T47D (cell line): ENCODE results near the gene UGDH.
A peak's percentile ranks its signal among the peaks of the same experiment; 100 is the strongest.
"Not testable (repeated sequence)": the region's sequence is repeated elsewhere in the genome, so short reads cannot be mapped to it uniquely, and the experiment has no call there.

ENCODE experiments used
- DNase-seq, 2 experiments: peaks; one replicate each; pipeline versions ENCODE4 v3.0.0 to v3.0.0-alpha.2; 2011 to 2012; ENCODE audit warnings: low read depth in 1 of 2, low spot score in 1 of 2
- JUND ChIP-seq: IDR thresholded peaks from 2 replicates; pipeline ENCODE4 v1.6.1; 2012; ENCODE audit warnings: low read depth
- in situ Hi-C: cut with HindIII; loops from 2 replicates; pipeline ENCODE4 v1.10.0; 2016; ENCODE audit warnings: low sequenced_read_pairs, low pct_unique_long_range_greater_than_20kb

UGDH gene

DNA sequence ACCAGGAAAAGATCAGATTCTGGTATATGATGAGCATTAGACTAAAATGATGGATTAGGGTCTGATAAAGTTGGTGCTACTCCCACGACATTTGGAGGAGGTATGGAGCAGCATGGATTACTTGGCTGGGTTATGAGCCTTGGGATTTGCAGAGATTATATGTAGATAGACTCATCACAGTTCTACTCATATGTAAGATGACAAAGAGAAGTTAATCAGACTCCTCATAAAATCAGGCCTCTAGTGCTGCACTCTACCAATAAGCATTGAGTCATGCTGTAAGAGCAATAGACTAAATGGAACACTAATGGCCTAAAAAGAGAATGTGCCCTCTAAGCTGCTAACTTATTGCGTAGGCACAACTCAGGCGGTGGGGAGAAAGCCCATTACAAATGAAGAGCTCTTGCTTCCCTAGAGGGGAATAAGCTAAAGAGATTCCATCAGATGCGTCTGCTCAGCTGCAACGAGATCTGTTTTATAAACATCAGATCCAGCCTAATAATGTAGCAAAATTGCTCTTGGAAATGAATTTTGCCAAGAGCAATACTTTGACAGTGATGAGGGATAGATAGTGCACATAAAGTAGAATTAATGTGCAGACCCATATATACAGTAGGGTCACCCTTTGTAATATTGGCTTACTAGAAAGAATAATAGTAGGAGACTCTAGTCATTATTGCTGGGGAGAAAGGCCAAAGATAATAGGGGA, 50.9 kb downstream of the UGDH start:
- in situ Hi-C loops = no loop called here
- TF ChIP-seq JUND = no peak
- DNase-seq = no peak

DNA sequence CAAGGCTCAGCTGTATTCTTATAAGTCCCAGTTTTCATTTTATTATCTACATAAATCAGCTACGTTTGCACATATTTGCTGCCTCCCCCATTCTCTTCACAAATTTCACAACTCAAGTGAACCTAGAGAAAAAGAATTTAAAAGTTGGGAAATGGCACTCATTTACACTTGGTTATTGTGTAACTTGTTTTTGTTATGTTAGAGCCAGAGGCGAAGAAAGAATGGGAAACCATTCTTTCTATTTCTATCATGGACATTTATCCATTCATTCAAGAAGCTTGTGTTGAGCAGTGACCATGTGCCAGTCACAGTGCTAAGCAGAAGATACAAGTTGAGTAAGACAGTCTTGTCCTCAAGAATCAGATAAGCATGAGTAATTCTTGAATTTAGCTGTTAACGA, 54.8 kb downstream of the UGDH start:
- no peak for DNase-seq
- in situ Hi-C loops = no loop called here
- TF ChIP-seq JUND = no peak

DNA sequence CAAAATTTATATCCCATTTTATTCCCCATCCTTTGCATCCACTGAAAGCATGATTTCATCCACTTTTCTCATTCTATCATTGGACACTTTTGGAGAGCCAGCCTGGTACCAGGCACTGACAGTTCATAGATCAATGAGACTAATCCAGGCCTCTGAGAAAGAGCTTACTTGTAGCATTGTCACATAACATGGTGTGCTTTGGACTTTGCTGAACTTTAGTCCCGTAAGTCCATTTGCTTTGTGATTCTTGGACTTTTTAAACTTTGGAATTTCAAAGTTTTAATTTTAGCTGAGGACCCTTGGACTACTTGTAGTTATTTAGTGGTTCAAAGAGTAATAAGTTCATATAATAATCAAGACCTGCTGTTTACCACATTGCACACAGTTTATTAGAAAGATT, 56.8 kb downstream of the UGDH start:
- in situ Hi-C loops = no loop called here
- TF ChIP-seq JUND = no peak
- no peak for DNase-seq

DNA sequence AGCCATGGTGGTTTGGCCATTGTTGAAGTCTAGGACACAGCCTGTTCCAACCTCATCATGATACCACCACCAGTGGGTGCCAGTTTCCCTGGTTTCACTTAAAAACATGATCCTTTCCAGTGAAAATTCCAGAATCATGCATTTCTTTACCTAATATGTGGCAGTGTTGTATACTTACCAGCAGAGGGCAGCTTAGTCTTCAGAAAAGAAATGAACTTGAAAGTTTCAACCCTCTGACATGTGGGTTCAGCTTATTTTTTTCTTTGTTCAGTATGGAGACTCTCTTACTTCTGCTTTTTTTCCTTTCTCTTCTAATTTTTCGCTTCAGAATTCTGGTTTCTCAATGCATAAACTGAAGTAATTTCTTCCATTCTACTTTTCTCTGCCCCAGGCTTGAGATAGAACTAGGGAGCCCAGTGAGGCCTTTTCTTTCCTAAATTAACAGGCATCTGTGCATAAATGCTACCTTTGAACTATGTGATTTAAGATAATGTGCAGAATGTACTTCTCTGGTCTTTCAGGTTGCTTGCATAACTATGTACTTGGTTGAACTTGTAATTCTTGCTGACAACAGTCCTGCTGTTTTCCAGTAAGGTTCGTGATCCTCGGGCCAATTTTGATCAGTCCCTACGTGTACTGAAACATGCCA, 57.7 kb downstream of the UGDH start:
- in situ Hi-C loops = no loop called here
- DNase-seq = peak in 1 of 2 experiments; percentile 63
- TF ChIP-seq JUND = no peak

DNA sequence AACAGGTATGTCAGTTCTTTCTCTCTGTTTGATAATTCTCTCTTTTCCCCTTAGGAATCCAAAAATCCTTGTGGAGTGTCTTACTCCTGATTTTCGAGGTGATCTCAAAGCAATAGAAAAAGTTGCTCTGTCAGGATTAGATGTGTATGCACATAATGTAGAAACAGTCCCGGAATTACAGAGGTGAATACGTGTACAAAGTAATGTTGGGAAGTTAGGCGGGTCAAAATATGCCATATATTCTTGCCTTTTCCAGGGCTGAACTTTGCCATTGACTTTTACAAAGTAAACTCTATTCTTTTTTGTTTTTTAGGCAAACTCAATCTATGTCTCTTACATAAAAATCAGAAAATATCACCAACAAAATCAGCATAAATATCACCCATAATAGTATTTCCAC, 59.8 kb downstream of the UGDH start:
- no peak for DNase-seq
- in situ Hi-C loops = no loop called here
- no peak for TF ChIP-seq JUND

DNA sequence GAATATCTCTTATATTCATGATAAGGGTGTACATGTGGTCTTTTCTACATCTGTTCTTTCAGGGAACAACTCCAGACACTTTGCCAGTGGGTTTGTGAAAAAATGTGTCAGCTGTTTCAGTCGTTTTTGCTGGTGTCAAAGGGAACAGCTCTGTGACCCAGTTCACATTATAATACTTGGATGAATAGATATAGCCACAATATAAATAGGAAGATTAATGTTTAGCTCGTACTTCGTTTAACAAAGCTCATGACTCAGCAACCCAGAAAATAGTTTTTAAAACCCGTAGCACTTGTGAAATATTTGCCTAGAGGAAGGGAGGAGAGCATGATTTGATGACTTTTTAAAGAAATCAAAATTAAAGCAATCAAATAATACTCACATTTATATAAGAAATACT, 60.5 kb downstream of the UGDH start:
- DNase-seq = no peak
- TF ChIP-seq JUND = no peak
- in situ Hi-C loops = no loop called here

DNA sequence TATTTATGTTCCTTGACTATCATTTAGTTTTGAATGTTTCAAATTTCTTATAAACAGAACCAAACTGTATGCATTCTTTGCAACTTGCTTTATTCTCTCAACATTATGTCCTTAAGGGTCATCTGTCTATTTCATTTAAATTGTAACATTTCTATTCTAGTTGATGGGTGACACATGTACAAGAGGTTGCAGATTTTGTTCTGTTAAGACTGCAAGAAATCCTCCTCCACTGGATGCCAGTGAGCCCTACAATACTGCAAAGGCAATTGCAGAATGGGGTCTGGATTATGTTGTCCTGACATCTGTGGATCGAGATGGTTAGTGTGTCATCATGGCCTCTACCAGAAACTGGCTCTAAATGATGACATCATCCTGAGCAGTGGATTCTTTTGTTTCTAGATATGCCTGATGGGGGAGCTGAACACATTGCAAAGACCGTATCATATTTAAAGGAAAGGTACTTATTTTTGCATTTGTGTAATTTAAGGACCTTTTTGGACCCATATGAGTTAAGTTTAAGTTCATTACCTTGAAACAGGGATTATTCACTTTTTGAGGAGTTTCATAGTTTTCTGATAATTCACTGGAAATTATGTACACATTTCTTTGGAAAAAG, 62.2 kb downstream of the UGDH start:
- no peak for TF ChIP-seq JUND
- no peak for DNase-seq
- in situ Hi-C loops = no loop called here

DNA sequence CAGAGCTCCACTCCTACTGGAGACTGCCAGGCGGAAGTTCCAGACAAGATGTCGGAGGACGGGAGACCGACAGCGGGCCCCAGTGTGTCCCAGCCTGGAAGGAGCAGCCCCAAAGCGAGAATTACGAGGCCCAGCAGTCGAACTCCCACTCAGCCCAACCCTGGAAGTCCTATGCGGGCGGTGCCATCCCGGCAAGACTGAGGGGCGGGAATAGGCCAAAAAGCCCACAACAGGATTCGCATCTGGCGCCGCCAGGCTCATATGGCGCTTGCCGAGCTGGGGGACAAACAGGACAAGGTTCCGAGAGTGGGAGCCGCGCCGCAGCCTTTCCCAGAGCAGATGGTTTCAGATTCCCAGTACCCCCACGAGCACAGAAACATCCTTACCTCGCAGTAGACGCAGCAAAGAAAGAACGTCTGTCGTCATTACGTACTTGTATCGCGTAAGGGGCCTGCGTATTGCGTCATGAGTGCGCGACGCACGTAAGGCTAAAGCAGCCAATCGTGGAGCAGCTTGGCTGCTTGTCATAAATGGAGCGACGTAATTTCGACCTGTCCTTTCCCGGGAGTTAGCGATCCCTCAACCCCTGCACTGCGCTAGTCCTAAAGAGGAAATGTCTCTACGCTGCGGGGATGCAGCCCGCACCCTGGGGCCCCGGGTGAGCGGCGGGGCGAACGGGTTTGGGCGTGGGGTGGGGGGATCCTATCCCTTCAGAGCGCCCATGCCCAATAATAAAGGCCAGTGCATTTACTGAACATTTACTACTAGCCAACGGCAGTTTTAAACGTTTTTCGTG, 68.5 kb downstream of the UGDH start, which contains the start of the genes LIAS and RPL9:
Gene LIAS (plus strand): TSS at position 552 of the 796 bp plus-strand sequence. CDS start 62 bp downstream, at position 614.
Gene RPL9 (minus strand): TSS at position 418 of the 796 bp plus-strand sequence. CDS start 483 bp downstream, outside the sequence.
- TF ChIP-seq JUND = no peak
- peak; percentile 72 to 98 for DNase-seq
- in situ Hi-C loops = no loop called here

DNA sequence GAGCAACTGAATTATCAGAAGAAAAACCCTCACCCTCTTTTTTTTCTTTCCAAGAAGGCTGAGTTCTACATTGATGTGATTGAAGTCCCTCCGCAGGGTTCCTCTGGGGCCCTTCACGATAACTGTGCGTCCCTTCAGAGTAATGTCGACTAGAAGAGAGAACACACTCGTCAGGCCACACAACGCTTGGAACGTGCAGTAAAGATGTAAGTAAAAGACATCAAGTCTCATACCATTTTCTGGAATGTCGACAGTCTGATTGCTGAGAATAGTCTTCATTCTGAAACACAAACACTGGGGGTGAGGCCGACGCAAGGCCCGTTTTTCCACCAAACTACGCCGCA, 69.1 kb downstream of the UGDH start:
- DNase-seq, in situ Hi-C loops: not testable (repeated sequence)

DNA sequence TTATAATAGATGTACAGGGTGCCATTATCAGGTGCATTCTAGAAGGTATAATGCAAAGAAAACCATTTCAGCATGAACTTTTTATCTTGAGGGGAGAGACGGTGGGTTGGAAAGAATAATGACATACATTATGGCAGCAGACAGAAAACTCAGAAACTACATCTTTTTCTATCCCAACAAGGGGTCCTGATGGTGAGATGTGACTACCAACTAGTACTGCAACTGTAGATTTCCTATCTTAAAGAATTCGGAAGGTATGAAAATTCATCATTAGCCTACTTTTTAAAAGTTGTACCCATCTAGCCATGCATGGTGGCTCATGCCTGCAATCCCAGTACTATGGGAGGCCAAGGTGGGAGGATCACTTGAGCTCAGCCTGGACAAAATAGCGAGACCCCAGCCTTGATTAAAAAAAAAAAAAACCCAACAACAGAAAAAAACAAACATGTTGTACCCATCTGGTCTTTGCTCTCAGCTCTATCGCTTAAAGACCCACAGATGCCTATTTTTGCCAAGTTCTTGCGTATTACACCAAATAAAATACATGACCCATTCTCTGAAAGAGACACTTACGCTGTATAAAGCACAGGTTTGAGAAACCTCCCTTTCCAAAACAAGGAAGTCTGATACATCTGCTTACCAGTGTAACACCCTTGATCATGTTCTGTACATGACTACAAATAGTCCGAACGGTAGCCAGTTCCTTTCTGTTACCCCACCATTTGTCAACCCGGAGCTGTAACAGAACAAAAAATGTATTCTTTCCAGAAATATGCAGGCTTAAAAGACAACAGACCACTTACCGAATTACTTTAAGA, 70.1 kb downstream of the UGDH start:
- TF ChIP-seq JUND = no peak
- no peak for DNase-seq
- in situ Hi-C loops = no loop called here

DNA sequence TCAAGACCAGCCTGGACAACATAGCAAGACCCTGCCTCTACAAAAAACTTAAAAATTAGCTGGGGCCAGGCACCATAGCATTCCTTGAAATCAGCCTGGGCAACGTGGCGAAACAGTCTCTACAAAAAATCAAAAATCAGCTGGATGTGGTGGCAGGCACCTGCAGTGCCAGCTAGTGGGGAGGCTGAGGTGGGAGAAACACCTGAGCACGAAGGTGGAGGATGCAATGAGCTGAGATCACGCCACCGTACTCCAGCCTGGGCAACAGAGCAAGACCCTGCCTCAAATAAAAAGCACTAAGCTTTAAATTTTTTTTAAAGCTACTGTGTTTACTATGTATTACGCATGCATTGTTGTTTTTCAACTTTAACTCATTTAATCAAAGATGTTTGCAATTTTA, 71.8 kb downstream of the UGDH start:
- DNase-seq = no peak
- no peak for TF ChIP-seq JUND
- in situ Hi-C loops = no loop called here

DNA sequence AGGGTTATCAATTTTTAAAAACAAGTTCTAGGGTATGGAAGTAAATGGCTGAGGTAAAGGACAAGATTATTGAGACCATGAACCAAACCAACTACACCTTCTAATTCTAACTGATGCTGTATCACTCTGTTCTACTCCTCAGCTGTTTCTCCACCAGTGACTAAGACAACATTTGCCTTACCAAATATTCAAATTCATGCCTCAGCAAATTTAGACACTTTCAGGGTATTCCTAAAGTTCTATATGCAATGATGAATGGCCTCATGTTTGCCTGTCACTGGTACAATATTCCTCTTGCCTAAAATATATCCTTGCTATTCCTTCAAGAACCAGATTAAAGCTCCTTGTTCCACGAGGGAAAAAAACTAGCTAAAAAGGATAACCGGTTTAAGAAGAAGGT, 73.5 kb downstream of the UGDH start:
- TF ChIP-seq JUND = no peak
- in situ Hi-C loops = no loop called here
- DNase-seq = no peak
